ENCODE data around the gene RTN4. TPM values are rescaled to one million over a fixed set of nuclear protein-coding genes. Genes with fewer than 3 reads are reported as not detected.

The RTN4 gene
- total and polyA plus RNA-seq, 2 experiments from 2014 or later = 218 to 221 TPM

DNA sequence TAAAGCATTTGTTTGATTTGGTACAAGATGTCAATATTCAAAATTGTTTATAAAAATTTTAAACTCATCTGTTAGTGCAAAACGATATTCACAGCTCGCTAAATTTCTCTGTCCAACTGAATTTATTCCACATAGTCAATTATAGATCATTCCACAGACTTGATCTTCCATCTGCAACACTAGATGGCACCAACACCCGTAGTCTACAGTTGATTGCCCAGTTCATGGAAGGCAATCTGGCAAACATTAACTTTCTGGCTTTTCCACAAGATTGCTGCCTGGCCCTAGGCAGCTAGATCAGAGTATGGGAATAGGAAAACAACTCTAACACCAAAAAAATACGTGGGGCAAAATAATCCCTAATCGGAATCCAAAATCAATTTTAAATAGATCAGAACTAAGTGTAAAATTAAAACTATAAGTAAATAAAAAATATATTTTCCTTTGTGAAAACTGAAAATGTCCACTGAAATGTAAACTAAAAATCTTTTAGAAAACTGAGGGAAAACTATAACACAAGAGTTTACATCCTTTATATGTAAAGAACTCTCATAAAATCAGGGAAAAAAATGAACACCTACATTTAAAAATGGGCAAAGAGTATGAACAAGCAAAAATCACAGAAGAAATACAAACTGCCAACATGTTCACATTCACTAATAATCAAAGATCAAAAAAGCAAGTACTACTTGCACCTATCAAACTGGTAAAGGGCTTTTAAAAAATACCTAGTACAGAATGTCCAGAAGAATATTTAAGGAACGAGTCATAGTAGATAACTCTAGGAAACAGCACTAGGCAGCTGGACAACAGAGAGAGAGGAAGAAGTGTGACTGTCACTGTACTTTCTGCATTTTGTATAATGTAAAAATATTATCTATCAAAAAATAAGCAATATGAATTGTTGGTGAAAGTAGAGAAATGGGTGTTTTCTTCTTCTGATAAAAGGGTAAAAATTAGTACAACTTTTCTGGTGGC is 35.0 kb downstream of the RTN4 start:
- no peak overlapping the region for H3K4me3 Mint-ChIP-seq
- ATAC-seq (peak; percentile 79), DNase-seq (ENCODE audit: low spot score) (peak; percentile 66)
- peaks cover 93% of the 10 kb centered on the region for H3K79me2 ChIP-seq (replicated peaks; ENCODE audit: insufficient read depth)
- peaks cover 4% of the 10 kb centered on the region for H3K27me3 Mint-ChIP-seq (ENCODE audit: insufficient read depth, low read depth, poor library complexity)
- H3F3A ChIP-seq (replicated peaks; ENCODE audit: low read depth) = no peaks in the 10 kb centered on the region
- no peak overlapping the region for H2AFZ ChIP-seq
- H3K9me2 ChIP-seq (ENCODE audit: insufficient read depth) = no peaks in the 10 kb centered on the region
- no peak overlapping the region for H3K4me2 ChIP-seq
- H4K20me1 ChIP-seq (replicated peaks; ENCODE audit: insufficient read depth) = peaks cover 9% of the 10 kb centered on the region
- no peak overlapping the region for H3K27ac ChIP-seq (ENCODE audit: low read depth)
- no peaks in the 10 kb centered on the region; the same call in 2 of the 3 replicates for H3K9me3 Mint-ChIP-seq
- peaks cover 66% of the 10 kb centered on the region for H3K4me1 Mint-ChIP-seq
- H3K4me3 ChIP-seq = no peak overlapping the region
- peaks cover 3% of the 10 kb centered on the region; the same call in 1 of the 3 replicates for H3K36me3 Mint-ChIP-seq (ENCODE audit: low read depth)
- H3K27me3 ChIP-seq (ENCODE audit: insufficient read depth) = no peaks in the 10 kb centered on the region
- no peaks in the 10 kb centered on the region for H3K36me3 ChIP-seq (ENCODE audit: insufficient read depth)
- no peak overlapping the region for H3K27ac Mint-ChIP-seq
- TF ChIP-seq EZH2phosphoT487 (IDR thresholded peaks at IDR 0.05; ENCODE audit: unreplicated experiment) = no peak
- TF ChIP-seq, protein P1, sequence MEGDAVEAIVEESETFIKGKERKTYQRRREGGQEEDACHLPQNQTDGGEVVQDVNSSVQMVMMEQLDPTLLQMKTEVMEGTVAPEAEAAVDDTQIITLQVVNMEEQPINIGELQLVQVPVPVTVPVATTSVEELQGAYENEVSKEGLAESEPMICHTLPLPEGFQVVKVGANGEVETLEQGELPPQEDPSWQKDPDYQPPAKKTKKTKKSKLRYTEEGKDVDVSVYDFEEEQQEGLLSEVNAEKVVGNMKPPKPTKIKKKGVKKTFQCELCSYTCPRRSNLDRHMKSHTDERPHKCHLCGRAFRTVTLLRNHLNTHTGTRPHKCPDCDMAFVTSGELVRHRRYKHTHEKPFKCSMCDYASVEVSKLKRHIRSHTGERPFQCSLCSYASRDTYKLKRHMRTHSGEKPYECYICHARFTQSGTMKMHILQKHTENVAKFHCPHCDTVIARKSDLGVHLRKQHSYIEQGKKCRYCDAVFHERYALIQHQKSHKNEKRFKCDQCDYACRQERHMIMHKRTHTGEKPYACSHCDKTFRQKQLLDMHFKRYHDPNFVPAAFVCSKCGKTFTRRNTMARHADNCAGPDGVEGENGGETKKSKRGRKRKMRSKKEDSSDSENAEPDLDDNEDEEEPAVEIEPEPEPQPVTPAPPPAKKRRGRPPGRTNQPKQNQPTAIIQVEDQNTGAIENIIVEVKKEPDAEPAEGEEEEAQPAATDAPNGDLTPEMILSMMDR (conservative IDR thresholded peaks at IDR 0.05; ENCODE audit: low read depth in 2 of 2) = peak; percentile 72 to 79
- peaks cover 64% of the 10 kb centered on the region for H3K4me1 ChIP-seq (ENCODE audit: insufficient read depth)

DNA sequence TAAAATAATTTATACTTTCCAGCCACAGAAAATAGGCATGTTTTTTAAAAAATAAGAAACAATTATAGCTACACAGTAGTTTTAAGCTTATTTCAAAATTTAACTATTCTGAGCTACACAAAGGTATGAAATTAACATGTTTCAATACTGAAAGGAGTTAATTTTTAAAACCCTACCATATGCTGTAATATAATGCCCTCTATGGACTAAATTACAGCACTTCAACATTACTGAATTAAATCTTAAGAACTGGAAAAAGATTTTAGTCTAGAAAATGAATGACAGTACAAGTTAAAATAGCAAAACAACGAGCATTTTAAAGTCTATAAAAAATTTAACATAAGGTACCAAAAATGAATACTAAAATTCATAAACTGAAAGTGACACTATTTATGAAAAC is 36.3 kb downstream of the RTN4 start:
- Histone ChIP-seq H4K20me1 (replicated peaks; ENCODE audit: insufficient read depth) (peaks cover 18% of the 10 kb centered on the region), H3K27me3 (ENCODE audit: insufficient read depth) (no peaks in the 10 kb centered on the region), H3K36me3 (ENCODE audit: insufficient read depth) (no peaks in the 10 kb centered on the region), H3K27ac (ENCODE audit: low read depth) (no peak overlapping the region), H3K4me2 (no peak overlapping the region), H2AFZ (no peak overlapping the region), H3K79me2 (replicated peaks; ENCODE audit: insufficient read depth) (peaks cover 100% of the 10 kb centered on the region), H3K4me3 (no peak overlapping the region), H3F3A (replicated peaks; ENCODE audit: low read depth) (no peaks in the 10 kb centered on the region), H3K9me2 (ENCODE audit: insufficient read depth) (no peaks in the 10 kb centered on the region), H3K4me1 (ENCODE audit: insufficient read depth) (peaks cover 64% of the 10 kb centered on the region)
- ATAC-seq (no peak), DNase-seq (ENCODE audit: low spot score) (no peak)
- H3K4me1 Mint-ChIP-seq = peaks cover 63% of the 10 kb centered on the region
- no peak overlapping the region for H3K27ac Mint-ChIP-seq
- H3K9me3 Mint-ChIP-seq = no peaks in the 10 kb centered on the region; the same call in 2 of the 3 replicates
- peaks cover 4% of the 10 kb centered on the region for H3K27me3 Mint-ChIP-seq (ENCODE audit: insufficient read depth, low read depth, poor library complexity)
- H3K4me3 Mint-ChIP-seq = no peak overlapping the region
- peaks cover 3% of the 10 kb centered on the region; the same call in 1 of the 3 replicates for H3K36me3 Mint-ChIP-seq (ENCODE audit: low read depth)
- TF ChIP-seq, protein P1 (conservative IDR thresholded peaks at IDR 0.05; ENCODE audit: low read depth in 2 of 2) = no peak
- TF ChIP-seq EZH2phosphoT487 (IDR thresholded peaks at IDR 0.05; ENCODE audit: unreplicated experiment) (no peak), EZH2 (IDR thresholded peaks at IDR 0.05; ENCODE audit: low read depth, unreplicated experiment) (no peak), POLR2AphosphoS5 (IDR thresholded peaks at IDR 0.05; ENCODE audit: low read depth) (no peak), NANOG (IDR thresholded peaks at IDR 0.05; ENCODE audit: borderline replicate concordance) (no peak), CREB1 (CRISPR knock-in tag; IDR thresholded peaks at IDR 0.05; ENCODE audit: low read depth) (no peak), STAT1 (IDR thresholded peaks at IDR 0.05; ENCODE audit: unreplicated experiment) (no peak)
- TF ChIP-seq, protein P2, sequence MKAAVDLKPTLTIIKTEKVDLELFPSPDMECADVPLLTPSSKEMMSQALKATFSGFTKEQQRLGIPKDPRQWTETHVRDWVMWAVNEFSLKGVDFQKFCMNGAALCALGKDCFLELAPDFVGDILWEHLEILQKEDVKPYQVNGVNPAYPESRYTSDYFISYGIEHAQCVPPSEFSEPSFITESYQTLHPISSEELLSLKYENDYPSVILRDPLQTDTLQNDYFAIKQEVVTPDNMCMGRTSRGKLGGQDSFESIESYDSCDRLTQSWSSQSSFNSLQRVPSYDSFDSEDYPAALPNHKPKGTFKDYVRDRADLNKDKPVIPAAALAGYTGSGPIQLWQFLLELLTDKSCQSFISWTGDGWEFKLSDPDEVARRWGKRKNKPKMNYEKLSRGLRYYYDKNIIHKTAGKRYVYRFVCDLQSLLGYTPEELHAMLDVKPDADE (IDR thresholded peaks at IDR 0.05) = no peak

Data from GM23338 (cell line).